ENCODE measurements around the gene ARL11.

DNA sequence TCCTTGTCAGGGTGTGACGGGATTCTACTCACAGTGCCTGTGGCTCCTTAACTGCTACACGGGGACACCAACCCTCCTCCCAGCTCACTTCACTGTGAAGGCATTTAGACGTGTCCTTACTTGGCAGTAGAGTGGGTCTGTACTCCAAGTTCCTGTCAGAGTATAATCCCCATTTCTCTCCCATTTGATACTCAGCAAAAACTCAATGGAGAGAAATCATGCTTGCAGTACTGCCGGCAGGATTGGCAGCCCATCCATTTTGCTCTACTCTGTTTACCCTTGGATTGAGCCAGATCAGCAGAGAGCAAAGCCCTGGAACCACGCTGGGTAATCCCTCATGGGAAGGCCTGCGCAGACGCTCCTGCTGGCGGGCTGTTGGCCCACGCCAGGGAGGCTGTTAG lies 28.9 kb downstream of the ARL11 start:
- TF ChIP-seq, protein P1, sequence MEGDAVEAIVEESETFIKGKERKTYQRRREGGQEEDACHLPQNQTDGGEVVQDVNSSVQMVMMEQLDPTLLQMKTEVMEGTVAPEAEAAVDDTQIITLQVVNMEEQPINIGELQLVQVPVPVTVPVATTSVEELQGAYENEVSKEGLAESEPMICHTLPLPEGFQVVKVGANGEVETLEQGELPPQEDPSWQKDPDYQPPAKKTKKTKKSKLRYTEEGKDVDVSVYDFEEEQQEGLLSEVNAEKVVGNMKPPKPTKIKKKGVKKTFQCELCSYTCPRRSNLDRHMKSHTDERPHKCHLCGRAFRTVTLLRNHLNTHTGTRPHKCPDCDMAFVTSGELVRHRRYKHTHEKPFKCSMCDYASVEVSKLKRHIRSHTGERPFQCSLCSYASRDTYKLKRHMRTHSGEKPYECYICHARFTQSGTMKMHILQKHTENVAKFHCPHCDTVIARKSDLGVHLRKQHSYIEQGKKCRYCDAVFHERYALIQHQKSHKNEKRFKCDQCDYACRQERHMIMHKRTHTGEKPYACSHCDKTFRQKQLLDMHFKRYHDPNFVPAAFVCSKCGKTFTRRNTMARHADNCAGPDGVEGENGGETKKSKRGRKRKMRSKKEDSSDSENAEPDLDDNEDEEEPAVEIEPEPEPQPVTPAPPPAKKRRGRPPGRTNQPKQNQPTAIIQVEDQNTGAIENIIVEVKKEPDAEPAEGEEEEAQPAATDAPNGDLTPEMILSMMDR (IDR thresholded peaks at IDR 0.05), result no peak
- no peak for TF ChIP-seq POLR2A (IDR thresholded peaks at IDR 0.05)
